ENCODE results near the gene CPLANE1.

Gene CPLANE1

DNA sequence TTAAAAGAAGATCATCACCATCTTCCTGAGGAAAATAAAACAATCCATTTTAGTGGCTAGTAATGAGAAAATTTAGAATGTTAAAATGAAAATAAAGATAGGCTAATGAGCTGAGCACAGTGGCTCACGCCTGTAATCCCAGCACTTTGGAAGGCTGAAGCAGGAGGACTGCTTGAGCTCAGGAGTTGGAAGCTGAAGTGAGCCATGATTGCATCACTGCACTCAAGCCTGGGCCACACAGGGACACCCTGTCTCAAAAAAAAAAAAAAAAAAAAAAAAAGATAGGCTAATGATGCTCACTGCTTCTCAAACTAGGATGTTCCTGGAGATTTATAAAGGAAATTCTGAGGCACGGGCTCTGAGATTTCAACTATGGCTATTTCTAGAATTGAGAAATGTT is 50.3 kb downstream of the CPLANE1 start:
- H3K27me3 ChIP-seq (ENCODE audit: control insufficient read depth, low read length) = no peaks in the 10 kb centered on the region
- H3K79me2 ChIP-seq (ENCODE audit: control insufficient read depth, low read length) = no peaks in the 10 kb centered on the region
- no peaks in the 10 kb centered on the region for H3K9me3 ChIP-seq (ENCODE audit: control insufficient read depth, insufficient read depth, low read length)
- no peaks in the 10 kb centered on the region for H4K20me1 ChIP-seq (ENCODE audit: control insufficient read depth, insufficient read depth, low read depth, low read length)
- no peak overlapping the region for H3K27ac ChIP-seq (ENCODE audit: low read depth, low read length)
- no peak overlapping the region for H3K4me2 ChIP-seq (ENCODE audit: low read length)
- H3K4me3 ChIP-seq (ENCODE audit: low read length) = no peak overlapping the region
- no peaks in the 10 kb centered on the region for H3K36me3 ChIP-seq (ENCODE audit: control insufficient read depth, low read length)
- no peak for TF ChIP-seq EZH2phosphoT487 (IDR thresholded peaks at IDR 0.05; ENCODE audit: borderline replicate concordance, low read length)
- TF ChIP-seq, protein P1, sequence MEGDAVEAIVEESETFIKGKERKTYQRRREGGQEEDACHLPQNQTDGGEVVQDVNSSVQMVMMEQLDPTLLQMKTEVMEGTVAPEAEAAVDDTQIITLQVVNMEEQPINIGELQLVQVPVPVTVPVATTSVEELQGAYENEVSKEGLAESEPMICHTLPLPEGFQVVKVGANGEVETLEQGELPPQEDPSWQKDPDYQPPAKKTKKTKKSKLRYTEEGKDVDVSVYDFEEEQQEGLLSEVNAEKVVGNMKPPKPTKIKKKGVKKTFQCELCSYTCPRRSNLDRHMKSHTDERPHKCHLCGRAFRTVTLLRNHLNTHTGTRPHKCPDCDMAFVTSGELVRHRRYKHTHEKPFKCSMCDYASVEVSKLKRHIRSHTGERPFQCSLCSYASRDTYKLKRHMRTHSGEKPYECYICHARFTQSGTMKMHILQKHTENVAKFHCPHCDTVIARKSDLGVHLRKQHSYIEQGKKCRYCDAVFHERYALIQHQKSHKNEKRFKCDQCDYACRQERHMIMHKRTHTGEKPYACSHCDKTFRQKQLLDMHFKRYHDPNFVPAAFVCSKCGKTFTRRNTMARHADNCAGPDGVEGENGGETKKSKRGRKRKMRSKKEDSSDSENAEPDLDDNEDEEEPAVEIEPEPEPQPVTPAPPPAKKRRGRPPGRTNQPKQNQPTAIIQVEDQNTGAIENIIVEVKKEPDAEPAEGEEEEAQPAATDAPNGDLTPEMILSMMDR (IDR thresholded peaks at IDR 0.05; ENCODE audit: low read depth, low read length, poor library complexity, severe bottlenecking) = no peak
- no peaks in the 10 kb centered on the region for H3K9me2 ChIP-seq (replicated peaks; ENCODE audit: control insufficient read depth, low read length)
- no peaks in the 10 kb centered on the region for H3F3A ChIP-seq (ENCODE audit: control insufficient read depth, insufficient read depth)
- peaks cover 7% of the 10 kb centered on the region; the same call in 1 of the 2 replicates for H3K4me1 ChIP-seq (ENCODE audit: control insufficient read depth, low read length)

DNA sequence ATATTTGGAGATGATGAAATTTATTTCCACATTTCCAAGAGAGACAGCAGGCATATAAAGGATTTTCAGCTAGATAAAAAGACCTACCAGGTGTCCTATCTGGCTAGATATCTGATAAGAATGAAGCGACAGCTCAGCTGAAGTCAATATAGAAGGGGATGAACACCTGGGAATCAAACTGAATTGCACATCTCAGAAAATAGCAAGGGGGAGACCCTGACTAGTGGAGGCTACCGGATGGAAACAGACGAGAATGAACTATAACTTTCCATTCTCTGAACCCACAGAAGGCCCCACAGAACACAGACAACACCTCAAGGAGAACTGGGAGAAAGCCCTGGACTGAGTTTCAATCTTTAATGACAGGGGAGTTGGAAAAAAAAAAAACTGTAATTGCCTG is 51.1 kb downstream of the CPLANE1 start:
- TF ChIP-seq, protein P1 (IDR thresholded peaks at IDR 0.05; ENCODE audit: low read depth, low read length, poor library complexity, severe bottlenecking) = no peak
- no peak for TF ChIP-seq EZH2phosphoT487 (IDR thresholded peaks at IDR 0.05; ENCODE audit: borderline replicate concordance, low read length)
- H3K4me2 ChIP-seq (ENCODE audit: low read length) = no peak overlapping the region; the same call in 1 of the 2 replicates
- no peak overlapping the region for H3K27ac ChIP-seq (ENCODE audit: low read depth, low read length)

DNA sequence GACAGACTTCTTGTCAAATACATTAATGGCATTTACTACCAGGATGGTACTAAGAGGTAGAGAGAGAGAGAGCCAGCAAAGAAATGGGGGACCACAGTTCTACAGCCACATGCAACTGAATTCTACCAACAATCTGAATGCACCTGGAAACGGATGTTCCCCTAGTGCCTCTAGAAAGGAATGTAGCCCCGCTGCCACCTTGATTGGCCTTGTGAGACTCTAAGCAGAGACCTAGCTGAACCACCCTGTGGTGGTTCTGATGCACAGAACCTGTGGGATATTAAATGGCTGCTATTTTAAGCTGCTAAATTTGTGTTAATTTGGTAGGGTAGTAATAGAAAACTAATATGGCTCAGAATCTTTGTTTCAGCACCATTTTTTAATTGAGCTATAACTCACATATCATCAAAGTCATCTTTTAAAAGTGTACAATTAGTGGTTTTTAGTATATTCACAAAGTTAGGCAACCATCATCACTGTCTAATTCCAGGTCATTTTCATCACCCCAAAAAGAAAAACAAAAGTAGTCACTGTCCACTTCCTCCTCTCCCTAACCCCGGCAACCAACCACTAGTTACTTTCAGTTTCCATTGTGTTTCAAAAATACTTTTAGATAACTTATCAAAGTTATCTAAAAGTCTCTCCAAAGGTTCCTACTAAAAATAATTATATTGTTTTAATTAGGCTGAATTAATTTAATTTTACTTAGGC is 51.7 kb downstream of the CPLANE1 start:
- no peak overlapping the region; the same call in 1 of the 2 replicates for H3K4me2 ChIP-seq (ENCODE audit: low read length)

More for the DNA sequence above, 51.1 kb downstream of the CPLANE1 start:
- no peaks in the 10 kb centered on the region for H3K27me3 ChIP-seq (ENCODE audit: control insufficient read depth, low read length)
- no peaks in the 10 kb centered on the region for H3K9me2 ChIP-seq (replicated peaks; ENCODE audit: control insufficient read depth, low read length)
- no peaks in the 10 kb centered on the region for H3K36me3 ChIP-seq (ENCODE audit: control insufficient read depth, low read length)
- H3K4me1 ChIP-seq (ENCODE audit: control insufficient read depth, low read length) = peaks cover 7% of the 10 kb centered on the region; the same call in 1 of the 2 replicates
- no peak overlapping the region for H3K4me3 ChIP-seq (ENCODE audit: low read length)
- H3F3A ChIP-seq (ENCODE audit: control insufficient read depth, insufficient read depth) = no peaks in the 10 kb centered on the region
- no peaks in the 10 kb centered on the region for H3K79me2 ChIP-seq (ENCODE audit: control insufficient read depth, low read length)
- no peaks in the 10 kb centered on the region for H4K20me1 ChIP-seq (ENCODE audit: control insufficient read depth, insufficient read depth, low read depth, low read length)
- H3K9me3 ChIP-seq (ENCODE audit: control insufficient read depth, insufficient read depth, low read length) = no peaks in the 10 kb centered on the region

More for the DNA sequence above, 51.7 kb downstream of the CPLANE1 start:
- Histone ChIP-seq H3K9me3 (ENCODE audit: control insufficient read depth, insufficient read depth, low read length) (no peaks in the 10 kb centered on the region), H3K27ac (ENCODE audit: low read depth, low read length) (no peak overlapping the region), H3K9me2 (replicated peaks; ENCODE audit: control insufficient read depth, low read length) (no peaks in the 10 kb centered on the region), H3F3A (ENCODE audit: control insufficient read depth, insufficient read depth) (no peaks in the 10 kb centered on the region), H3K36me3 (ENCODE audit: control insufficient read depth, low read length) (no peaks in the 10 kb centered on the region), H4K20me1 (ENCODE audit: control insufficient read depth, insufficient read depth, low read depth, low read length) (no peaks in the 10 kb centered on the region), H3K79me2 (ENCODE audit: control insufficient read depth, low read length) (no peaks in the 10 kb centered on the region), H3K27me3 (ENCODE audit: control insufficient read depth, low read length) (no peaks in the 10 kb centered on the region), H3K4me3 (ENCODE audit: low read length) (no peak overlapping the region), H3K4me1 (ENCODE audit: control insufficient read depth, low read length) (peaks cover 7% of the 10 kb centered on the region; the same call in 1 of the 2 replicates)
- TF ChIP-seq, protein P1 (IDR thresholded peaks at IDR 0.05; ENCODE audit: low read depth, low read length, poor library complexity, severe bottlenecking) = no peak
- TF ChIP-seq EZH2phosphoT487 (IDR thresholded peaks at IDR 0.05; ENCODE audit: borderline replicate concordance, low read length) = no peak
